ENCODE results near the gene NR3C2.
"Not testable (repeated sequence)": the region's sequence is repeated elsewhere in the genome, so short reads cannot be mapped to it uniquely, and the experiment has no call there.

The NR3C2 gene

DNA sequence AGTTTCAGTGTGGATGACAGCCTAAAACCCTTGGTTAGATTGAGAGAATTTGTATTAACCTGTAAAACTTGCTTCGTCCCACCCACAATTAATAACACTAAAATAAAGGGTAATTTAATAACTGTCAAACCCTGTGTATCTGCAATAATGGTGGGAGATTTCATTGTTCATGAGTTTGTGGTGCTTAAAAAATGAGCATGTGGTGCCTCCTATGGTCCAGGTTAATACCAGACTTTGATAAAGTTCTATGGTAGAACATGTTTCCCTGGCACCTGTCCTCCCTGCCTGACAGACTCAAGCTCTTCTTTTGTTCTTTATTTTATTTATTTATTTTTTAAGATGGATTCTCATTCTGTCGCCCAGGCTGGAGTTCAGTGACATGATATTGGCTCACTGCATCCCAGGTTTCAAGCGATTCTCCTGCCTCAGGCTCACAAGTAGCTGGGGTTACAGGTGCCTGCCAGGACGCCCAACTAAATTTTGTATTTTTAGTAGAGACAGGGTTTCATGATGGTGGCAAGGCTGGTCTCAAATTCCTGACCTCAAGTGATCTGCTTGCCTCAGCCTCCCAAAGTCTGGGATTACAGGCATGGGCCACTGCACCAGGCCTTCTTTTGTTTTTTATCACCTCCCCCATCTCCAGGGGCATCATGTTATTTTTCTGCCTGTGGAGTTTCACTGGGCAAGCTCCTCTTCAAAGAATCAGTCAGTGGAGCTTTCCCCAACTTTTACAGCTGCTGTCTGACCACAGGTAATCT, 289.2 kb downstream of the NR3C2 start:
- no peak for DNase-seq

DNA sequence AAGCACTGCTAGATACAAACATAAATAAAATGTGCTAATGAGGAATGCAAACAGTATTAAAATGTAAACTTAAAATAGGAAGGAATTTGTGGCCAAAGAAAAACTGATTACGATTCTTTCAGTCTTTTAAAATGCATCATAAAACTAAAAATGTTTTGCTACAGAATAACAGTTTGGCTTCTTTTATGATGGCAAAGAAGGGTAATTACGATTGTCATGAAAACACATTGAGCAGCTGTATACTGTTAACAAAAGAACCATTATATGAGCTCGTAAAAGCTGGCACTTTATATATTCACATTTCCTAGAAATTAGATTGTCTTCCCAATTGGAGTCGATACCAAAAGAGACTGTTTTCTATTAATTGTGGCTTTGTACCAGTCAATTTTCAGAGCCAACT, 290.4 kb downstream of the NR3C2 start:
- no peak for DNase-seq

DNA sequence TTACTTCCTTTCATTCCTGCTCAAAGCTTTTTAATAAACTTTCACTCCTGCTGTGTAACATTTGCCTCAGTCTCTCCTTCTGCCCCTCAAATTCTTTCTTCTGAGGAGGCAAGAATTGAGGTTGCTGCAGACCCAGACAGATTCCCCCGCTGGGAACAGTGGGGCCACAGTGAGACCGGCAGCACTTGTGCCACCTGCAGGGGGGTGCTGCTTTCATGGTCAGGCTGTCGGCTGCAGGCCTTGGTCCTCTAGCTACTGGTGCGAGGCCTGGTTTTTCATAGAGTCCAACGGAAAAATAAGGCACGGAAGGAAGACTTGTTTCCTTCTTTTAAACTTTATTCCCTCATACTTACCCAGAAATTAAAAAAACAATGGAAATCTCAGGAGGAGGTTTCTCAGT, 296.7 kb downstream of the NR3C2 start:
- no peak for DNase-seq

DNA sequence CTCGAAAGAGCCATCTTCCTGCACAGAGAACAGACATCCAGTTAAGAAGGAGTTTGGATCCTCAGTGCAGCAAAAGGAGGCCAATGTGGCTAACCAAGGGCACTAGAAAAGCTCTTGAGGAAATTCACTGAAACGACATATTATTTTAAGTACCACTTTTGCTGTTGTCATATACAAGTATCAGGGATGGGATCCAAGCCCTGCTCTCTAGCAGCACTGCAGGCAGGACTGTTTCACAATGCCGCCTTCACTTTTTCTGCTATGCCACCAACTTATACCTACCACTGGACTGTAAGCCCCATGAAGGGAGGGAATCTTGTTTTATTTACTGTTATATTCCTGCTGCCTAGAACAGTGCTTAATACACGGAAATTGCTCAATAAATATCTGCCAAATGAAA, 299.0 kb downstream of the NR3C2 start:
- DNase-seq, result no peak

DNA sequence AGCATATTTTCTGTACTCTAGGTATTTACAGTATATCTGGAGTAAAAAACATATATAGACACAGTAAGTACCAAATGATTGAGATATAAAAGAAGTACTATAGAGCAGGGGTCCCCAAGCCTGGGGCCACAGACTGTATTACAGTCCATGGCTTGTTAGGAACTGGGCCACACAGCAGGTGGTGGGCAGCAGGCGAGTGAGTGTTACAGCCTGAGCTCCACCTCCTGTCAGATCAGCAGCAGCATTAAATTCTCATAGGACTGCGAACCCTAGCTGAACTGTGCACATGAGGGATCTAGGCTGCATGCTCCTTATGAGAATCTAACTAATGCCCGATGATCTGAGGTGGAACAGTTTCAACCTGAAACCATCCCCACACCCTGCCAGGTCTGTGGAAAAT, 300.7 kb downstream of the NR3C2 start:
- DNase-seq, result no peak

- DNase-seq, result no peak
Observed at GRCh38 chr4:148126825-148127224, 315.4 kb downstream of the NR3C2 start.

GRCh38 chr4:148124512-148124911, 317.7 kb downstream of the NR3C2 start:
- DNase-seq, result no peak

- not testable (repeated sequence) for DNase-seq
Observed at GRCh38 chr4:148123161-148123560, 319.1 kb downstream of the NR3C2 start.

DNA sequence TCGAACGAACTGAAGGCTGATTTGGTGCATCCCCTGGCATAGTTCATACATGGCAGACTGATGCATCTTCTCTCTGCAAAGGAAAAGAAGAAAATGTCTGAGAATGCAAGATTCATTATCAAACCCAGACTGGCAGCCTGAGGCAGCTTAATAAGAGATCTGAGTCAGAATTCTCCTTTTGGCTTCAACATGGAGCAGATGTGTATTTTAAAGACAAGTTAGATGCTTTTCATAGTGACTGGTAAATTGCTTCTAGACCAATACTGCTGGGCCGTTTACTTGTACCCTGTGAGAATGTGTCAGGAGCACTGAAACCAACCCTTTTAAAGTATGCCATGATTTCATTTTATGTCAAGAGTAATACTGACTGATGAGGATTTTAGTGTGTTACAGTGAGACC, 322.0 kb downstream of the NR3C2 start:
- DNase-seq, result no peak

- DNase-seq, result no peak
Observed at GRCh38 chr4:148118633-148119032, 323.6 kb downstream of the NR3C2 start.

GRCh38 chr4:148118179-148118578, 324.0 kb downstream of the NR3C2 start:
- DNase-seq, result no peak

GRCh38 chr4:148116969-148117368, 325.2 kb downstream of the NR3C2 start:
- DNase-seq, result no peak

- DNase-seq, result no peak
Observed at GRCh38 chr4:148116264-148116663, 325.9 kb downstream of the NR3C2 start.

DNA sequence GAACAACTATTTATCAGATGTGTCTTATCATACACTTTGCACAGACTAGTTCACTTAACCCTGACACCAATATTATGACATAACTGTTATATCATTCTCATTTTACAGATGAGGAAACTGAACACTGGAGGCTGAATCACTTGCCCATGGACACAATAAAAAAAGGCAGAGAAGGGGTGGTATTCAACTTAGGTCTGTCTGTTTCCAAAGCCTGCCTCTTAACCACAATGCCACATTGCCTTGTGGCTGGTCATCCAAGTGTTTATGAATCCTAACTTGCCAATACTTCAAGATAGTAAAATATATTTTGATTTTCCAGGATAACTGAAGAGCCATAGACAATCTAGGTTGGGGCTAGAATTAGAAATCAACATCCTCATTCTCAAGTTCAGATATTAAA, 327.8 kb downstream of the NR3C2 start:
- no peak for DNase-seq

GRCh38 chr4:148112231-148112982, 329.8 kb downstream of the NR3C2 start:
- DNase-seq, result no peak

DNA sequence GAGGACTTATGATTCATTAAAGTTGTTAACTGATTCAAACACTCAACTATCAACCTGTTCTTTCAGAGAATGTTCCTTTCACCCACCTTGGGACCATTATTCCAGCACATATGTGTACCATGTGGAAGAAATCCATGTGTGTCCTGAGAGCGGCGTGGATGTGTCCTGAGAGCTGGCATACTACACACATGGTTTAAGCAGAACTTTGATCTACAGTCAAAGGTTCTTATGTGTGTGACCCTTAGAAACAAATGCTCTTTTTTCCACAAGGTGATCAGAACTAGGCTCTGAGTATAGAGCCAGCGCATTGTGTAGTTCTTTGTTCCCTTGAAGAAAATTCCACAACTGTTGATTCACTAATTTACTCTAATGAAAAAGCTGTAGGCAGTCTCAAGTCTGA, 332.0 kb downstream of the NR3C2 start:
- DNase-seq, result no peak

DNA sequence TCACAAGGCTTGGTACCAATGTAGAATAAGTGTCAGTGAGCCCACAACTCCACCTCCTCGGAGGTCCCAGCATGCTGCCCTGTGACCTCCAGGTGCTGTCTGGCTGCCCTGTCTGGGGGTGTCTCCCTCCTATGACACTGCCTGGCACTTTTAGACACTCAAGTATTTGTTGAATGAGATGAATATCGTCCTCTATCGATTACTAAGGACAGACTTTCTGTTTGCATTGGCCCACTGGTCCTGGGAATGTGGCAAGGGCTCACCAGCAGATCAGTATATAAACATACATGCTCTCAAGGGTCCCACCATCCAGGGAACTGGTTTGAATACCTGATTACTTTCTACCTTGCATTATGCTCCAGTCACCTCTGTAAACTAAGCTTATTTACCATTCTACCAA, 333.0 kb downstream of the NR3C2 start:
- DNase-seq, result no peak

DNA sequence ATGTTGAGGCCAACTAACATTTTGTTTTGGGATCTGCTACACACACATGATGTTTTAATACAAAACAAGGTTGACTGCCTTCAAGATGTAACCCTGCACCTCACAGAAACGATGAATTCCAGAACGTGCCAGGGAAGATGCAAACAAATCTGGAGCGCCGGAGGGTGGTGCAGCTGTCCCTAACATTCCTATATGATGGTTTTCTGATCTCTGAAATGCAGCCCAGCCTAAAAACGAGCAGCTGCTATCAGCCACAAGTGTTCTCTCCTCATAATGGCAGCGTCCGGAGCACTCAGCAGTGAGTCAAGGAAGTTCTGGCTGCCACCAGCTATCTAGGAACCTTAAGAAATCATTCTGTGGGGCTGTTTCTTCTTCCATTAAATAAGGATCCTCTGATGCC, 333.4 kb downstream of the NR3C2 start:
- no peak for DNase-seq

GRCh38 chr4:148103597-148104355, 338.4 kb downstream of the NR3C2 start:
- DNase-seq, result no peak

- DNase-seq, result no peak
Observed at GRCh38 chr4:148101790-148102189, 340.4 kb downstream of the NR3C2 start.

- no peak for DNase-seq
Observed at GRCh38 chr4:148101235-148101634, 341.0 kb downstream of the NR3C2 start.

DNA sequence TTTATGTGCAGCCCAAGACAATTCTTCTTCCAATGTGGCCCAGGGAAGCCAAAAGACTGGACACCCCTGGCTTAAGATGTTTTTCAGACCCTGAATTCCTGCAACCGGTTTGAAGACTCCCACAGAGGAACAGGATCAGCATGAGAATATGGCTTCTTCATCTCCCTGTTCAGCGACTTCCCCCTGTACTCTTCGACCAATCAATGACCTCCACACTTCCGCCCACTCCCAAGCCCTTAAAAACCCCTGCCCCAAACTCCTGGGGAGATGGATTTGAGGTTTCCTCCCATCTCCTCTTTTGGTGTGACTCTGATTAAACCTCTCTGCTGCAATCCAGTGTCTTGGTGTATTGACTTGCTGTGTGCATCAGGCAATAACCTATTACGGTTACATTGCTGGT, 344.4 kb downstream of the NR3C2 start:
- no peak for DNase-seq

- no peak for DNase-seq
Observed at GRCh38 chr4:148095346-148095923, 346.8 kb downstream of the NR3C2 start.
